ENCODE data around the gene PON2.
"Not testable (repeated sequence)": the region's sequence is repeated elsewhere in the genome, so short reads cannot be mapped to it uniquely, and the experiment has no call there.

PON2 gene

DNA sequence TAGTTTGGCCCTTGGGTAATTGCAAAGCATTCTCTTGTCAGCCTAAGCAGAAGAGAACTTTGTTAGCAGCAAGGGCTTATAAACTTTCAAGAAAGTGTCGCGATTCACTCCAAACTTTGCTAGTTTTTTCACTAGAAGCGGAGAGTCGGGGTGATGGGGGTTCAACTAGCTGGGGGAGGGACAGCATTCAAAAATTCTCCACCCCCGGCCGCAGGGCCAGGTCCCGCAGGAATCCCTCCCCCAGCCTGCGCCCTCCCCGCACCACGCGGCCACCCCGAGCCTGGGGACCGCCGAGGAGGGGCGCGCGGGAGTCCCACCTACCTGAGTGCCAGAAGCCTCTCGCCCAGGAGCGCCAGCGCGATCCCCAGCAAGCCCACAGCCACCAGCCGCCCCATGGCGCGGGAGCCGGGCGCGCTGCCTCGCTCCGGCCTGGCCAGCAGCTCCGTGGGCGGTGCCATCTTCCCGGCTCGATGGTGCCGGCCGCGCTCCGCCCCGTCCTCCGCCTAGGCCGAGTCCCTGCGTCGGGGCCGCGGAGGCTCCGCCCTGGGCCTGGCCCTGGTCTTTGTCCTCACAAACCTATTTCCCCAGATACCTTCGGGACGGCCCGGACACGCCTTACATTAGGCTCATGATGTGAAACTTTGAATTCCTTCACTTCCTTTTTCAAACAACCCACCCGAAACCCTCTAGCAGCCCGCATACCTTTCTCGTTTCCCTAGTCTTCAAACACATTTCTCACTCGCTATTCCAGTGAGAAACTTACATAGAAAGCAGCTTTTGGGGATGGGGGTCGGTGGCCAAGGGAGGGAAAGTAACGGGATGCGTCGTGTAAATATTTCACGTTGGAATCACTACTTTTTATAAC lies at the start of gene PON2:
PON2 (minus strand) TSS at position 472 of the 865 bp plus-strand sequence; CDS start at position 395, 77 bp downstream.
- peak; percentile 84 for DNase-seq

- DNase-seq, result no peak
Measured at GRCh38 chr7:95482424-95482823, 47.6 kb upstream of the PON2 start.

DNA sequence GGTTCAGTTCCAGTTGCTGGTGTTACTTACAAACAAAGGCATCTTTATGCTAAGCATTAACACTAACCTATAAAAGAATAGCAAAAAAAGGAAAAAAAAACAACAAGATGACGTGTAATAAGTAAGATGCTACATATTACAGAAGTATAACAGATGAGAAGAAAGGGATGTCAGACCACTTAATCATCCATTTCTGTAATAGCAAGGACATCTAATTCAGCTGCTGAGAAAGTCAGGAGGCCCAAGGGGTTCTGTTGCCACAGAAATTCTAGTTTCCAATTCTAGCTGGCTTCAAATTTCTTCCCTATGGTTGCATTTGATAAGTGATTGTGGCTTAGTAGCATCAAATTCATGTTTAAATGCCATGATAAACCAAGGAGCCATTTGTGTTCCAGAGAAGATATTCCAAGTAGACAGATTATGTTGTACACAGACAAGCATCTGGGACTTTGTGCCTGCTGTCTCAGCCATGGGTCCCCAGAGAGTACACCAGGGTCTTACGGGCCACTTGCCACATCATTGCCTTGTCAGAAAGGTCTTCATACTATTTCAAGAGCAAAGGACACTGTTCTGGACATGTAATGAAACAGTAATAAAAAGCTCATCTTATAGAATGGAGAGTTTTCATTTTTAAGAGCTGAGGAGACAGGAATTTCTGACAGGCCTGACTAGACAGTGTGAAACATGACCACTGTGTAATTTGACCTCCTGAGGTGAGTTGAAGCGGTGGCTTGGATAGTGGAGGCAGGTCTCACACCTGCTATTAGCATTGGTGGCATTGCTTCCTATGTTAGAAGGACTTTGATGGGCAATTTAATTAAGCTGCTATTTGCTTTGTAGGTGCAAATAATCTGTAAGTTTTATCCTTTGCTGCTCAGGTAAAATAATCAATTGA lies 46.7 kb upstream of the PON2 start:
- no peak for DNase-seq

DNA sequence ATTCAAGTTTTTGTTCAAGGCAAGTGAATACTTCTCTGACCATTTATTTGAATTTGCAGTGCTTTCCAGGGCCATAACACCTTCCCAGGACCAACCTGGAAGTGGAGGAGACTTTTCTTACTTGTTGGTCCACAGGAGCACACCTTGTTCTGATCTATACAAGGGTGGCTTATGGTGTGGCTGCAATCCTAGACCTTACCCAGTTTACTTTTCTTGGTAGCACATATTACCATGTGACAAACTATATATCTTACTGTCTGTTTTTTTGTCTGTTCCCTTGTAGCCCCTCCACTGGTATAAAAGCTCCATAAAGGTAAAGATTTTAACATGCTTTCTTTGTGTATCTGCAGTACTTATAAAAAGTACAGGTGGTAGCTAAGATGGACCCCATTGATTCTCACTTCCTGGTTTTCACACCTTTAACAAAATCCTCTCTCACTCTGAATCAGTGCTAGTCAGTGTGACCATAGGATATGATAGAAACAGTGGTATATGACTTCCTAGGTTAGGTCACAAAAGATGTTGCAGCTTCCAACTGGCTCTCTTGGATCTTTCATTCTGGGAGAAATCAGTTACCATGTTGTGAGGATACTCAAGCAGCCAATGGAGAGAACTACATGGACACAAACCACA lies 45.3 kb upstream of the PON2 start:
- DNase-seq, result no peak

- peak; percentile 16 for DNase-seq
Measured at GRCh38 chr7:95478272-95479037, 43.6 kb upstream of the PON2 start.

DNA sequence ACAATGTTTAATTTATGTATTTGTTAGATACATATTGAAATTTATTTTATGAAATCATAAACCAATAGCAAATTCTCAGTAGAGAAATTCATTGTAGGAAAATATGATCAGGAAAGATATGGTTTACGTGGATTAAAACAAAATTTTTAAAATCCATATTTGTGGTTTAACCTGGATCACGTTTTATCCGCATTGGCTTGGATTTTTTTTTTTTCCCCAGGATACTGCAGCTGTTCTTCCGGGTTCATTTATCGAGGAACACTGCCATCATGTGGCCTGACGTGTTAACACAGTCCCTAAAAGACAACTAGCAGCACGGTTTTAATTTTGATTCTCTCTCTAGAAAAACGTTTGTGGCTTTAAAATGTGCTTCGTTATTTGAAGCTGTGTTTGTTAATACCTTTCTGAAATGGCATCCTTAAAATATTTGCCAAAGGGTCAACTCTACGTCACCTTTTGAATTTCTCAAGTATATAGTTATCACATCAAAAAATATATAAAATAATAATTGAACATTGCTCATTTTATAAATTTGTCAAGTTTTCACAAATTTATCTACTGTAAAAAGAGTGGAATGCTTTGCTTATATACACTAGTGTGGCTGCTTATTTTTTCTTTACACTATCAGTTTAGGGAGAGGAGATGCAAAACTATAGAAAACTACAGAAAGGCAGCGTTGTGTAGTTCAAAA lies 42.2 kb upstream of the PON2 start:
- DNase-seq, result peak; percentile 66

- no peak for DNase-seq
Measured at GRCh38 chr7:95476072-95476847, 41.4 kb upstream of the PON2 start.

- no peak for DNase-seq
Measured at GRCh38 chr7:95473276-95473985, 38.6 kb upstream of the PON2 start.

DNA sequence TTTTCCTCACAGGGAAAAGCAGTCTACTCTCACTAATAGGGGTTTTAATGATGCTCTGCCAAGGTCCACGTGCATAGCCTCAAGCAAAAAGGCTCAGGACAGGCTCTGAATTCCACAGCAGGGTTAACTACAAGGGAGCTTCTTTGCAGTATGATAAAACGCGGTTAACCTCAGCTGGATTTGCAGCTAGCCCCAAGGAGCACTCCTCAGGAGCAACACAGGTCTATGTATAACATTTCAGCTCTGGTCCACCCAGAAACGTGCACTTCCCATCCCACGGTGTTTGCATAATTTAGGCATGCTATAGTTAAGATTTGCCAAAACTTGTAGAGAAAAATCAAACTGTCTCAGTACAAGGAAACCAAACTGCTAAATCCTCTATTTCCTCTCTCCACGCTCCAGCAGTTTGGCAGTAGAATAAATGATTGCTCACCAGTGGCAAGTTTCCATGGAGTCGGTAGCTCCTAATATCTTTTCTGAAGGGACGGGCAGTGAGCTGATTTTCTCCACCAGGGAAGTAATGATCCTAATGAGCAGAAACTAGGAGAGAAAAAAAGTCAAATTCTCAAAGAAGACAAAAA lies 37.8 kb upstream of the PON2 start:
- DNase-seq, result no peak

DNA sequence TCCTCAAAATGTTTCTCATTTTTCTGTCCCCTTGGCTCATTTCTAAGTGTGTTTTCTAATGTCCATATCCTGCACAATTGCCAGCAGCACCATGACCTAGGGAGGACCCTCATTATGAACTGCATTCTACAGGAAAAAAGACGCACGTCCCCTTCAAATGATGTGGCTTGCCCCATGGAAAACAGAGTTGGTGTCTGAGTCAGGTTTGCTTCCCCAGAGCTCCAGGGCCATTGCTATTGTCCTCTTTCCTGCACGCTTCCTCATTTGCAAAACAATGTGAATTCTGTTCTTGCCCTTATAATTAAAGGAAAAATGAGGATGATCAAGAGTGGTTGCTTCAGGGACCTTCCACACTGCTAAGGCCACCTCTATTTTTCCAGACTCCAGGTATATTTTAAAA lies 36.2 kb upstream of the PON2 start:
- DNase-seq, result no peak

DNA sequence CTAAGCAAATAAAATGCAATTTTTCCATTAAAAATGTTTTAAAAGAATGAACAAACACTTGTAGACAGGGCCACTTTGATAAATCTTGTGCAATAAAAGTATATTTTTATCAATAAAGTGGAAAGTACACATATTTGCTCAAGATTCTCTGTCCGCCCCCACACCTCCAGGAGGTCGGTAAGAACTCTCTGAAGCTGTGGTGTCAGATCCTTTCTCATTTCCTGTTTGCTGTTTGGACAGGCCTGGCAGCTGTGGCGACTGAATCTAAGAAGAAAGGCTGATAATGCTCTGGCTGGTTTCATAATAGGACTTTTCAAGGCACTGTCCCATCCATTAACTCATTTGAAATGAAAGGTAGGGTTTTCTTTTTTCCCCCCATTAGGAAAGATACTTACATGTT lies 35.6 kb upstream of the PON2 start:
- no peak for DNase-seq

DNA sequence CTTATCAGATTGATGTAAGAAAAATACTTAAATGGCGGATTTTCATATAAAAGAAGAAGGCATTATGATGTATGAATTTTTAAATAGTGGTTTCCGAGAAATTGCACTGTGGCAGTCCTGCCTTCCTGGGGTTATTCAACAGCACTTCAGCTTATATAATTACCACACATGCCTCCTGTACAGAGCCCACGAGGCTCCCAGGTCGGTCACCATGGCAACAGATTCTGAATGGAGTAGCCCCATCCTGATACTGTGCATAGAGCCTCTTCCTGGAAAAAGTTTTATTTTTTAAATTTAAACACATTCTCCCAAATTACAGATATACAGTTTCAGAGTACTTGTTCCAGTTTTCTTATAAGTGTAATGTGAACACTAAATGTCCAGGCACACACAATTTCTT lies 35.0 kb upstream of the PON2 start:
- no peak for DNase-seq

DNA sequence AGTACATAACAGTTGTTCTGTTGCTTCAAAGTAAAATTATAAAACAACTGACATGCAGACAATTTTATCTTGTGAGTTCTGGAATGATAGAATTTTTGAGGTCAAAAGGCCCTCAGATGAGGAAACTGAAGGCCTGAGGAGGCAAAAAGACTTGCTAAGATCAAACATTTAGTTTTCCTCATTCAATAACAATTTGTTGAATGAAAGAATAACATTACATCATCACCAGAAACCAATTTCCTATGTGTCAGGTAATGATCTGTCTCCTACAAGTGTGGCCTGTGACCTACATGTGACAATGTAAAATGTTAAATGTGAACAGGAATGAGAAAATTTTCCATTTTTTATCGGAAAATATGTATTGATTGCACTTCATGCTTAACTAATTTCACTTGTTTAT lies 34.4 kb upstream of the PON2 start:
- no peak for DNase-seq

DNA sequence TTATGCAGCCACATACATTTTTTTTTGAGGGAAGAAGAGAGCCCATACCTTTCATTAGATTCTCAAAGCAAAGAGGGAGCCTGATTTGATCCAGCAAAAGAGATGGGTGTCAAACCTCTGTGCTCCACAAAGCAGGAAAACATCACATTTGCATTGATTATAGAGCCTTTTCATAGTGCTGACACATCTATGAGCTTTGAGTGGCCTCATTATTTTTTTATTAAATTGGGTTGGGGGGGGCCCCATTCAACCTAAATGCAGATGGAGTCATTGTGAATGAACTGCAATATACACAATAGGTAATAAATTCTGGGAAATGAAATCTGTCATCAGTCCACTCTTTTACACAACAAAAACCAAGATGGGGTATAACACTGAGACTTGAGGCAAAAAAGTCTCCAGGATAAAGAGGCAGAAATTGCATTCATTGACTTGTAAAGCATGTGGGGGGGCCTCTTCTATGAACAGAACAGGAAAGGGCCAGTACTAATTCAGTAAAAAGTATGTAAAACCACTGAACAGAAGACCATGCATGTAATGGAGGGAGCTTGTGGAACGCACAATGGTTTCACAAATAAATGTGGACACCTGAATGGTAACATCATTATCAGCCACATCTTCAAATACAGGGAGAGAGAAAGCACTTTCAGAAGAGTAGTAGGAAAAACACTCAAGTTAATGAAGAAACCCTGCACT lies 33.2 kb upstream of the PON2 start:
- DNase-seq, result no peak

DNA sequence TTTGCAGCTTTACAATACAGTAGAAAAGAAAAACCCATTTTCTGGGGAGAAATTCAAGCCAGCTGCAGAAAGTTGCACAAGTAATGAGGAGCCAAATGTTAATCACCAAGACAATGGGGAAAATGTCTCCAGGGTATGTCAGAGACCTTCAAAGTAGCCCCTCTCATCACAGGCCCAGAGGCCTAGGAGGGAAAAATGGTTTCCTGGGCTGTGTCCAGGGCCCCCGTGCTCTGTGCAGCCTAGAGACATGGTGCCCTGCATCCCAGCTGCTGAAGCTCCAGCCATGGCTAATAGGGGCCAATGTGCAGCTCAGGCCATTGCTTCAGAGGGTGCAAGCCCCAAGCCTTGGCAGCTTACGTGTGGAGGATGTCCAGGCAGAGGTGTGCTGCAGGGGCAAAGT lies 25.8 kb upstream of the PON2 start:
- DNase-seq, result not testable (repeated sequence)

DNA sequence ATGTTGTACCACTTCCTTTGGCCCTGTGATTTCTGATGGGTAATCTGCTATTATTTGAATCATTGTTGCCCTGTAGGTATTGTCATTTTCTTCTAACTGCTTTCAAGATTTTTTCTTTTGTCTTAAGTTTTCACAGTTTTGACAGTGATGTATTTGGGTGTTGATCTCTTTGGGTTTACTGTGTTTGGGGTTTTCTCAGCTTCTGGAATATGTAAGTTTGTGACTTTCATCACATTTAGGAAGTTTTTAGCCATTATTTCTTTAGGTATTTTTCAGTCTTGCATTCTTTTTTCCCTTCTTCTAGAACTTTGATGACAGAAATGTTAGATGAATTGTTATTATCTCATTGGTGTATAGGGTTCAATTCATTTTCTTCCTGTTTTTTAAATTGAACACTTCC lies 23.1 kb upstream of the PON2 start:
- no peak for DNase-seq

DNA sequence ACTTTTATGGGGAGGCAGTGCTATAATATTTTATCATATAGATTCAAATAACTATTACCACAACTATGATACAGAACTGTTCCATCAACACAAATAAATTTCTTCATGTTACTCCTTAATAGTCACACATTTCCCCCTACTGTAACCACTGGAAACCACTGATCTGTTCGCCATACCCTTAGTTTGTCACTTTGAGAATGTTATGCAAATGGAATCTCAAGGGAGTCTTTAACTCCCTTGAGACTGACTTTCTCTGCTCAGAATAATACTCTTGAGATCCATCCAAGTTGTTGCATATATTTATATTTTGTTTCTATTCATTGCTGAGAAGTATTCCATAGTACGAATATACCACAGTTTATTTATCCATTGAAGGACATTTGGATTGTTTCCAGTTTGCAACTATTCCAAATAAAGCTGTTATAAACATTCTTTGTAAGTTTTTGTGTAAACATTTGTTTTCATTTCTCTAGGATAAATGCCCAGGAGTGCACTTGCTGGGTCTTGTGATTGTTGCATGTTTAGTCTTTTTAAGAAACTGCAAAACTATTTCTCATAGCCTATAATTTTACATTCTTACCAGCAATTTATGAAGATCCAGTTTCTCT lies 19.7 kb upstream of the PON2 start:
- no peak for DNase-seq

DNA sequence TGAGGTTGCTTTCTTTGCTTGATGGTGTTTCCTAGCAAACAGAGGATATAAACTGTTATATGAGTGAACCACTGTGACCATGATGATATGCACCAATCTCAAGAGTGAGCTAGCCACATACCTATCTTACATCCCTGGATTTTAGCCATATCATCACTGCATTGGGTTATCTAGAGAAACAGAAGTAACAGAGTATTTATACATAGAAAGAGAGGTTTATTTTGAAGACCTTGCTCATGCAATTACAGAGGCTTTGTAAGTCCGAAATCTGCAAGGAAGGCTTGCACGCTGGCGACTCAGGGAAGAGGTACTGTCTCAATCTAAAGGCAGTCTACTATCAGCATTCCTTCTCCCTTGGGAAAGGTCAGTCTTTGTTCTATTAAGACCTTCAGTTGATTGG lies 11.8 kb upstream of the PON2 start:
- DNase-seq, result peak; percentile 44

DNA sequence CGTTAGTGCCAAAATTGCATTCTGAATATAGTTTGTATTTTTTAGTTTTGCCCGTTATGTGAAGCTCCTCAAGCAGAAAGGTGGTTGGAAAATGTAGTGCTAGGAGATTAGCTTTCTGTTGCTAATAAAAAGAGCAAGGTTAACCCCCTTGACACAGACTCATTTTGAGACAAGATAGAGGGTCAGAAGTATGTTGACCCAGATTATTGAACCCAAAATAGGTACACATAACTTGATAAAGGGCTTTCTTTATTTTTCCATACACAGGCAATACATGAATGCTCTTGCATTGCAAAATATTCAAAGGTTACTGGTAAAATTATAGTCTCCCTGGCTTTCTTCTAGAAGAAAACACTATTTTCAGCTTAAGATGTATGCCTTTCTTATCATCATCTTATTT lies 10.0 kb upstream of the PON2 start:
- no peak for DNase-seq
